GM12878 (cell line): ENCODE measurements around the gene DOCK2. TPM values are rescaled to one million over a fixed set of nuclear protein-coding genes. Genes with fewer than 3 reads are reported as not detected.

ENCODE experiments used
- ATAC-seq: fragments of 200-7000 bp; cut with Tn5 transposase; 3 replicates; pipeline ENCODE4 v1.9.1; 2020; ENCODE audit warnings: mild to moderate bottlenecking, moderate library complexity
- BruUV-seq: library from RNA; stranded (reverse); fragments of 400-500 nt; replicated peaks from 2 replicates; lab custom pipeline; 2021; lab: Mats Ljungman, UMichigan
- CTCF ChIA-PET: fragments of 300-600 bp; sonication (Branson Sonifier 250); formaldehyde crosslinking; extraction: SDS; loops from one replicate; lab custom pipeline; 2021; ENCODE audit warnings: inconsistent platforms; lab: Yijun Ruan, JAX
- POLR2A ChIA-PET: fragments of 350-600 bp; formaldehyde crosslinking; extraction: SDS; loops from one replicate; lab custom pipeline; 2021; ENCODE audit warnings: inconsistent platforms; lab: Charles Lee
- RAD21 ChIA-PET: fragments of 300-600 bp; sonication (Branson Sonifier 250); formaldehyde crosslinking; loops from one replicate; lab custom pipeline; 2023; ENCODE audit warnings: antibody characterized with exemption; ENCODE audit not compliant: unreplicated experiment; lab: Charles Lee
- SMC1A ChIA-PET: fragments of 300-600 bp; sonication (Branson Sonifier 250); formaldehyde crosslinking; loops from one replicate; lab custom pipeline; 2023; ENCODE audit not compliant: unreplicated experiment, uncharacterized antibody; lab: Charles Lee
- DNase-seq: peaks from one replicate; pipeline ENCODE4 v3.0.0-alpha.2; 2011; ENCODE audit warnings: low read depth, low spot score
- FAIRE-seq: peaks from 3 replicates; lab custom pipeline; 2011; peaks lifted over from hg19 to GRCh38; lab: Jason Lieb, UNC
- H2AFZ ChIP-seq: 2 replicates; pipeline ENCODE4 v1.6.0; 2011; ENCODE audit warnings: low read depth, low read length, control low read depth; ENCODE audit not compliant: control insufficient read depth
- H3K27ac ChIP-seq: 2 replicates; pipeline ENCODE4 v1.5.1; 2011; ENCODE audit warnings: control low read depth; ENCODE audit not compliant: control insufficient read depth, insufficient read depth
- H3K27me3 ChIP-seq, 2 experiments: replicated peaks in 1 of 2; 2 replicates each; pipeline versions ENCODE4 v1.6.0 to v1.6.1; 2011; ENCODE audit warnings: low read length in 1 of 2; ENCODE audit not compliant: control insufficient read depth in 2 of 2, insufficient read depth in 2 of 2
- H3K36me3 ChIP-seq, 2 experiments: 2 replicates each; pipeline ENCODE4 v1.5.1; 2011; ENCODE audit warnings: low read length in 1 of 2; ENCODE audit not compliant: control insufficient read depth in 2 of 2, insufficient read depth in 2 of 2
- H3K4me1 ChIP-seq: 2 replicates; pipeline ENCODE4 v1.6.1; 2011; ENCODE audit warnings: mild to moderate bottlenecking, low read length, moderate library complexity, mixed read lengths; ENCODE audit not compliant: control insufficient read depth, insufficient read depth
- H3K4me2 ChIP-seq: 2 replicates; pipeline ENCODE4 v1.6.0; 2011; ENCODE audit warnings: control low read depth; ENCODE audit not compliant: control insufficient read depth, insufficient read depth
- H3K4me3 ChIP-seq: fragments of 200-600 bp; sonication (generic); 2 replicates; pipeline ENCODE4 v1.5.1; 2016
- H3K79me2 ChIP-seq: 2 replicates; pipeline ENCODE4 v1.6.0; 2011; ENCODE audit warnings: low read length; ENCODE audit not compliant: control insufficient read depth, insufficient read depth
- H3K9ac ChIP-seq: 2 replicates; pipeline ENCODE4 v1.8.0; 2011; ENCODE audit warnings: low read length, control low read depth, mixed read lengths; ENCODE audit not compliant: control insufficient read depth, insufficient read depth
- H3K9me3 ChIP-seq: replicated peaks from 3 replicates; pipeline ENCODE4 v1.5.1; 2011; ENCODE audit warnings: mild to moderate bottlenecking, low read length; ENCODE audit not compliant: control insufficient read depth, insufficient read depth
- H4K20me1 ChIP-seq: 2 replicates; pipeline ENCODE4 v1.6.0; 2011; ENCODE audit not compliant: control insufficient read depth, insufficient read depth
- ASH2L ChIP-seq: fragments of 300-600, 200-600 bp; sonication (generic); IDR thresholded peaks from 2 replicates; pipeline ENCODE4 v1.6.1; 2017; ENCODE audit warnings: low read depth, mild to moderate bottlenecking, borderline replicate concordance
- CHD2 ChIP-seq: IDR thresholded peaks from 2 replicates; pipeline ENCODE4 v1.6.1; 2011; ENCODE audit warnings: low read depth, low read length, improper control_type of control experiment, borderline replicate concordance
- CREB1 ChIP-seq: IDR thresholded peaks from 2 replicates; pipeline ENCODE4 v1.6.1; 2012; ENCODE audit warnings: low read depth, mild to moderate bottlenecking, inconsistent platforms
- DPF2 ChIP-seq: fragments of 450-650 bp; IDR thresholded peaks from 2 replicates; pipeline ENCODE4 v1.6.1; 2017; ENCODE audit warnings: mild to moderate bottlenecking
- ELK1 ChIP-seq: IDR thresholded peaks from 2 replicates; pipeline ENCODE4 v1.6.1; 2012; ENCODE audit warnings: low read depth, low read length, improper control_type of control experiment
- GATAD2B ChIP-seq: fragments of 450-650 bp; conservative IDR thresholded peaks from 2 replicates; pipeline ENCODE4 v1.6.1; 2017; ENCODE audit warnings: low read depth, mild to moderate bottlenecking, moderate library complexity
- KDM1A ChIP-seq: fragments of 200-600 bp; sonication (generic); IDR thresholded peaks from 2 replicates; pipeline ENCODE4 v1.6.1; 2016; ENCODE audit warnings: borderline replicate concordance
- MTA3 ChIP-seq: IDR thresholded peaks from 2 replicates; pipeline ENCODE4 v1.6.1; 2012; ENCODE audit warnings: low read length, inconsistent platforms, borderline replicate concordance
- NRF1 ChIP-seq: conservative IDR thresholded peaks from 2 replicates; pipeline ENCODE4 v1.6.1; 2011; ENCODE audit warnings: mild to moderate bottlenecking, low read depth, low read length, improper control_type of control experiment
- REST ChIP-seq: IDR thresholded peaks from 2 replicates; pipeline ENCODE4 v1.6.1; 2012; ENCODE audit warnings: mild to moderate bottlenecking, low read depth, low read length
- SMAD5 ChIP-seq: IDR thresholded peaks from 2 replicates; pipeline ENCODE4 v1.6.1; 2016; ENCODE audit warnings: antibody characterized with exemption, low read depth
- SRF ChIP-seq, 2 experiments: IDR thresholded peaks; 2 replicates each; pipeline ENCODE4 v1.6.1; 2011; ENCODE audit warnings: low read depth in 2 of 2, low read length in 2 of 2, mild to moderate bottlenecking in 1 of 2, moderate library complexity in 1 of 2
- TAF1 ChIP-seq: IDR thresholded peaks from 2 replicates; pipeline ENCODE4 v1.6.1; 2011; ENCODE audit warnings: mild to moderate bottlenecking, low read depth, low read length, borderline replicate concordance
- TBL1XR1 ChIP-seq: IDR thresholded peaks from 2 replicates; pipeline ENCODE4 v1.6.1; 2012; ENCODE audit warnings: low read depth, low read length, improper control_type of control experiment
- YY1 ChIP-seq: IDR thresholded peaks from 2 replicates; pipeline ENCODE4 v1.6.1; 2011; ENCODE audit warnings: low read depth, mild to moderate bottlenecking, low read length
- ZNF217 ChIP-seq: fragments of 450-650 bp; IDR thresholded peaks from 2 replicates; pipeline ENCODE4 v1.6.1; 2017; ENCODE audit warnings: antibody characterized with exemption, mild to moderate bottlenecking
- WGBS: methylation state at CpG from one replicate; pipeline ENCODE4 v1.1.6; 2016; ENCODE audit warnings: low lambda C conversion rate; ENCODE audit not compliant: insufficient replicate concordance, insufficient coverage; ENCODE audit errors: missing lambda C conversion rate; 5-methylcytosine and 5-hydroxymethylcytosine counted together
- in situ Hi-C: fragments of 300-500 bp; cut with MboI; formaldehyde crosslinking; loops from 9 replicates; pipeline ENCODE4 v1.14.3; 2018; ENCODE audit warnings: mixed read lengths
- intact Hi-C: fragments of 100-400 bp; cut with micrococcal nuclease; formaldehyde crosslinking; loops from one replicate; pipeline ENCODE4 v1.14.2; 2022; ENCODE audit not compliant: unreplicated experiment
- polyA plus RNA-seq, 11 experiments: library from polyadenylated mRNA; depleted of rRNA in 4 of 11; unstranded in 6 of 11; stranded (reverse) in 5 of 11; fragments of >200 nt; fragmentation: Nextera tagmentation in 4 of 11; fragmentation: Illumina TruSeq in 1 of 11; extraction: Ambion mirVana in 4 of 11; extraction: Trizol in 1 of 11; gene quantifications; 1 replicate in 1 of 11; 2 replicates in 10 of 11; pipeline versions ENCODE4 v1.2.1 to v1.2.3, GENCODE V29; 2011 to 2016; ENCODE audit warnings: inconsistent platforms in 2 of 11, missing spikeins in 2 of 11, low read depth in 1 of 11
- total RNA-seq, 4 experiments: library from RNA; depleted of rRNA in 3 of 4; stranded (reverse); fragments of >200 nt in 3 of 4; fragmentation: Illumina TruSeq in 1 of 4; extraction: Trizol in 1 of 4; gene quantifications; 2 replicates each; pipeline versions ENCODE4 v1.2.1 to v1.2.3, GENCODE V29; 2013 to 2021
- TF ChIP-seq, protein P1 (sequence below): fragments of 150-350 bp; IDR thresholded peaks from 2 replicates; pipeline ENCODE4 v1.6.1; 2016; ENCODE audit warnings: low read depth, low read length

Gene DOCK2
- total and polyA plus RNA-seq, 10 of the 15 experiments (the other 5 are each of a cell fraction or from before 2014, with no cell fraction given): 34.2 to 192 (median 118) TPM

GRCh38 chr5:170077526-170077925 lies 440.5 kb downstream of the DOCK2 start:
- H2AFZ ChIP-seq: no peak overlapping the region
- H3K27me3 ChIP-seq: no peaks in the 10 kb centered on the region
- no peak for FAIRE-seq
- H3K9ac ChIP-seq: no peak overlapping the region
- H3K79me2 ChIP-seq: no peaks in the 10 kb centered on the region
- no TSS peak for BruUV-seq
- H3K36me3 ChIP-seq: peaks cover 40 to 52% of the 10 kb centered on the region in 2 experiments; a peak in 3 of 4 replicates
- WGBS: 100% methylated on average over 4 of the region's 5 CpGs
- in situ Hi-C loops (no loop called here), intact Hi-C loops (loop anchor here (10.0 kb wide), 1 partner anchor 373 kb away; no protein-coding TSS in a partner anchor)
- ChIA-PET RAD21 (no interaction called here), POLR2A (no interaction called here), CTCF (no interaction called here), SMC1A (no interaction called here)
- DNase-seq: no peak
- TF ChIP-seq REST: no peak
- TF ChIP-seq ZNF217: no peak
- TF ChIP-seq DPF2: no peak
- TF ChIP-seq TAF1: no peak
- no peak for TF ChIP-seq CHD2
- TF ChIP-seq, protein P1, sequence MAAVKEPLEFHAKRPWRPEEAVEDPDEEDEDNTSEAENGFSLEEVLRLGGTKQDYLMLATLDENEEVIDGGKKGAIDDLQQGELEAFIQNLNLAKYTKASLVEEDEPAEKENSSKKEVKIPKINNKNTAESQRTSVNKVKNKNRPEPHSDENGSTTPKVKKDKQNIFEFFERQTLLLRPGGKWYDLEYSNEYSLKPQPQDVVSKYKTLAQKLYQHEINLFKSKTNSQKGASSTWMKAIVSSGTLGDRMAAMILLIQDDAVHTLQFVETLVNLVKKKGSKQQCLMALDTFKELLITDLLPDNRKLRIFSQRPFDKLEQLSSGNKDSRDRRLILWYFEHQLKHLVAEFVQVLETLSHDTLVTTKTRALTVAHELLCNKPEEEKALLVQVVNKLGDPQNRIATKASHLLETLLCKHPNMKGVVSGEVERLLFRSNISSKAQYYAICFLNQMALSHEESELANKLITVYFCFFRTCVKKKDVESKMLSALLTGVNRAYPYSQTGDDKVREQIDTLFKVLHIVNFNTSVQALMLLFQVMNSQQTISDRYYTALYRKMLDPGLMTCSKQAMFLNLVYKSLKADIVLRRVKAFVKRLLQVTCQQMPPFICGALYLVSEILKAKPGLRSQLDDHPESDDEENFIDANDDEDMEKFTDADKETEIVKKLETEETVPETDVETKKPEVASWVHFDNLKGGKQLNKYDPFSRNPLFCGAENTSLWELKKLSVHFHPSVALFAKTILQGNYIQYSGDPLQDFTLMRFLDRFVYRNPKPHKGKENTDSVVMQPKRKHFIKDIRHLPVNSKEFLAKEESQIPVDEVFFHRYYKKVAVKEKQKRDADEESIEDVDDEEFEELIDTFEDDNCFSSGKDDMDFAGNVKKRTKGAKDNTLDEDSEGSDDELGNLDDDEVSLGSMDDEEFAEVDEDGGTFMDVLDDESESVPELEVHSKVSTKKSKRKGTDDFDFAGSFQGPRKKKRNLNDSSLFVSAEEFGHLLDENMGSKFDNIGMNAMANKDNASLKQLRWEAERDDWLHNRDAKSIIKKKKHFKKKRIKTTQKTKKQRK: no peak
- TF ChIP-seq NRF1: no peak
- TF ChIP-seq CREB1: no peak
- no peak for TF ChIP-seq MTA3
- TF ChIP-seq ELK1: no peak
- no peak for TF ChIP-seq SMAD5
- no peak for TF ChIP-seq KDM1A
- TF ChIP-seq SRF (IDR thresholded peaks at IDR 0.05; ENCODE audit: low read depth in 2 of 2, low read length in 2 of 2): no peak
- no peak for TF ChIP-seq YY1
- no peak for TF ChIP-seq GATAD2B
- TF ChIP-seq ASH2L: no peak
- no peak for TF ChIP-seq TBL1XR1
- no peaks in the 10 kb centered on the region for H3K9me3 ChIP-seq
- H3K27ac ChIP-seq: no peak overlapping the region
- no peak overlapping the region for H3K4me3 ChIP-seq
- no peaks in the 10 kb centered on the region for H4K20me1 ChIP-seq
- ATAC-seq: no peak
- H3K4me2 ChIP-seq: no peak overlapping the region
- H3K4me1 ChIP-seq: no peaks in the 10 kb centered on the region
